HG03103 (cell line): ENCODE results near the gene STAB2.
"Not testable (repeated sequence)": the region's sequence is repeated elsewhere in the genome, so short reads cannot be mapped to it uniquely, and the experiment has no call there.

Experiments
- ATAC-seq: cut with Tn5 transposase; IDR thresholded peaks from one replicate; pipeline ENCODE4 v1.9.1; 2021; ENCODE audit warnings: low read depth; ENCODE audit not compliant: unreplicated experiment

Gene STAB2

GRCh38 chr12:103801709-103802585, 214.9 kb downstream of the STAB2 start:
- no peak for ATAC-seq

GRCh38 chr12:103802586-103802886, 215.5 kb downstream of the STAB2 start:
- no peak for ATAC-seq

GRCh38 chr12:103803847-103804246, 216.8 kb downstream of the STAB2 start:
- no peak for ATAC-seq

- ATAC-seq, result no peak
Measured at GRCh38 chr12:103805655-103806360, 218.7 kb downstream of the STAB2 start.

- ATAC-seq, result no peak
Measured at GRCh38 chr12:103806803-103807202, 219.7 kb downstream of the STAB2 start.

- no peak for ATAC-seq
Measured at GRCh38 chr12:103807561-103808238, 220.6 kb downstream of the STAB2 start.

- ATAC-seq, result no peak
Measured at GRCh38 chr12:103808239-103808880, 221.3 kb downstream of the STAB2 start.

- no peak for ATAC-seq
Measured at GRCh38 chr12:103809154-103809553, 222.1 kb downstream of the STAB2 start.

GRCh38 chr12:103809639-103810038, 222.6 kb downstream of the STAB2 start:
- not testable (repeated sequence) for ATAC-seq

GRCh38 chr12:103810111-103810510, 223.0 kb downstream of the STAB2 start:
- no peak for ATAC-seq

GRCh38 chr12:103811791-103812190, 224.7 kb downstream of the STAB2 start:
- no peak for ATAC-seq

GRCh38 chr12:103812789-103813188, 225.7 kb downstream of the STAB2 start:
- ATAC-seq, result no peak

- ATAC-seq, result no peak
Measured at GRCh38 chr12:103813426-103813825, 226.4 kb downstream of the STAB2 start.

- ATAC-seq, result no peak
Measured at GRCh38 chr12:103813949-103814348, 226.9 kb downstream of the STAB2 start.

GRCh38 chr12:103814436-103814835, 227.4 kb downstream of the STAB2 start:
- no peak for ATAC-seq
